H9 (cell line): ENCODE data around the gene ATP13A3. TPM values are rescaled to one million over a fixed set of nuclear protein-coding genes. Genes with fewer than 3 reads are reported as not detected.
A peak's percentile ranks its signal among the peaks of the same experiment; 100 is the strongest.

Source experiments
- DNase-seq: peaks from one replicate; pipeline ENCODE4 v3.0.0-alpha.2; 2017
- H2AFZ ChIP-seq: one replicate; pipeline ENCODE4 v1.6.1; 2013; ENCODE audit warnings: mild to moderate bottlenecking, low read length, control low read depth, moderate library complexity
- H2AK5ac ChIP-seq: 2 replicates; pipeline ENCODE4 v1.6.1; 2013; ENCODE audit warnings: low read length, control low read depth, mixed read lengths; ENCODE audit not compliant: insufficient read length
- H2BK120ac ChIP-seq: one replicate; pipeline ENCODE4 v1.6.1; 2013; ENCODE audit warnings: low read depth, mild to moderate bottlenecking, low read length, control low read depth, inconsistent platforms; ENCODE audit not compliant: poor library complexity, severe bottlenecking
- H2BK12ac ChIP-seq: 2 replicates; pipeline ENCODE4 v1.6.1; 2013; ENCODE audit warnings: low read length, control low read depth, mixed read lengths, low read depth; ENCODE audit not compliant: insufficient read length
- H2BK15ac ChIP-seq: 2 replicates; pipeline ENCODE4 v1.6.1; 2013; ENCODE audit warnings: low read depth, low read length, control low read depth
- H2BK20ac ChIP-seq: one replicate; pipeline ENCODE4 v1.6.1; 2013; ENCODE audit warnings: low read depth, mild to moderate bottlenecking, low read length, control low read depth, inconsistent platforms; ENCODE audit not compliant: poor library complexity, severe bottlenecking
- H2BK5ac ChIP-seq: 2 replicates; pipeline ENCODE4 v1.6.1; 2013; ENCODE audit warnings: low read length, control low read depth, mixed read lengths; ENCODE audit not compliant: insufficient read length
- H3K14ac ChIP-seq: 2 replicates; pipeline ENCODE4 v1.6.1; 2013; ENCODE audit warnings: low read length, control low read depth; ENCODE audit not compliant: insufficient read depth
- H3K18ac ChIP-seq: 2 replicates; pipeline ENCODE4 v1.6.1; 2013; ENCODE audit warnings: low read depth, mild to moderate bottlenecking, mixed read lengths, low read length, control low read depth; ENCODE audit not compliant: insufficient read length
- H3K23ac ChIP-seq: 2 replicates; pipeline ENCODE4 v1.6.1; 2013; ENCODE audit warnings: low read length, control low read depth, mixed read lengths, low read depth; ENCODE audit not compliant: insufficient read length
- H3K23me2 ChIP-seq: 2 replicates; pipeline ENCODE4 v1.6.1; 2013; ENCODE audit warnings: low read depth, mild to moderate bottlenecking, mixed read lengths, low read length, control low read depth; ENCODE audit not compliant: insufficient read length, poor library complexity, severe bottlenecking
- H3K27ac ChIP-seq: 2 replicates; pipeline ENCODE4 v1.5.1; 2013; ENCODE audit warnings: low read length, control low read depth, mixed read lengths, low read depth; ENCODE audit not compliant: insufficient read length
- H3K27me3 ChIP-seq: 2 replicates; pipeline ENCODE4 v1.6.1; 2013; ENCODE audit warnings: low read length, control low read depth, inconsistent platforms; ENCODE audit not compliant: insufficient read depth
- H3K4ac ChIP-seq: 2 replicates; pipeline ENCODE4 v1.6.1; 2013; ENCODE audit warnings: low read depth, mild to moderate bottlenecking, control low read depth, inconsistent platforms, low read length, moderate library complexity
- H3K4me1 ChIP-seq: 2 replicates; pipeline ENCODE4 v1.6.1; 2013; ENCODE audit warnings: low read length, control low read depth, inconsistent platforms; ENCODE audit not compliant: insufficient read depth
- H3K4me2 ChIP-seq: 2 replicates; pipeline ENCODE4 v1.6.1; 2013; ENCODE audit warnings: low read length, control low read depth, mixed read lengths; ENCODE audit not compliant: insufficient read length, insufficient read depth
- H3K56ac ChIP-seq: 2 replicates; pipeline ENCODE4 v1.6.1; 2013; ENCODE audit warnings: low read depth, mild to moderate bottlenecking, mixed read lengths, low read length, control low read depth; ENCODE audit not compliant: insufficient read length
- H3K79me1 ChIP-seq: 2 replicates; pipeline ENCODE4 v1.6.1; 2013; ENCODE audit warnings: low read depth, mild to moderate bottlenecking, moderate library complexity, low read length, control low read depth, inconsistent platforms; ENCODE audit not compliant: insufficient read depth, poor library complexity, severe bottlenecking
- H3K79me2 ChIP-seq: 2 replicates; pipeline ENCODE4 v1.6.1; 2013; ENCODE audit warnings: low read length, control low read depth, inconsistent platforms; ENCODE audit not compliant: insufficient read depth
- H3K9ac ChIP-seq: 2 replicates; pipeline ENCODE4 v1.6.1; 2013; ENCODE audit warnings: low read length, control low read depth, mixed read lengths; ENCODE audit not compliant: insufficient read length; ENCODE audit errors: extremely low read depth
- H3K9me3 ChIP-seq: one replicate; pipeline ENCODE4 v1.6.1; 2013; ENCODE audit warnings: low read depth, low read length, inconsistent platforms; ENCODE audit not compliant: control insufficient read depth
- H3T11ph ChIP-seq: one replicate; pipeline ENCODE4 v1.6.1; 2013; ENCODE audit warnings: mild to moderate bottlenecking, low read length, control low read depth, inconsistent platforms
- H4K20me1 ChIP-seq: one replicate; pipeline ENCODE4 v1.6.1; 2013; ENCODE audit not compliant: control insufficient read depth, insufficient read length, insufficient read depth
- H4K5ac ChIP-seq: 2 replicates; pipeline ENCODE4 v1.6.1; 2013; ENCODE audit warnings: low read depth, mild to moderate bottlenecking, mixed read lengths, low read length, control low read depth; ENCODE audit not compliant: insufficient read length
- H4K8ac ChIP-seq: replicated peaks from 2 replicates; pipeline ENCODE4 v1.6.1; 2013; ENCODE audit warnings: low read length, control low read depth, mixed read lengths, low read depth; ENCODE audit not compliant: insufficient read length
- H4K91ac ChIP-seq: 2 replicates; pipeline ENCODE4 v1.6.1; 2013; ENCODE audit warnings: low read depth, mild to moderate bottlenecking, moderate library complexity, mixed read lengths, low read length, control low read depth; ENCODE audit not compliant: insufficient read length
- H3K27ac Mint-ChIP-seq, 3 experiments: 2 replicates in 2 of 3; 3 replicates in 1 of 3; pipeline ENCODE4 v1.8.0; 2020 to 2021; ENCODE audit warnings: mixed read lengths in 3 of 3, mild to moderate bottlenecking in 1 of 3, moderate library complexity in 1 of 3
- H3K27me3 Mint-ChIP-seq: 2 replicates; pipeline ENCODE4 v1.8.0; 2021; ENCODE audit warnings: low read depth, mild to moderate bottlenecking, moderate library complexity, mixed read lengths
- H3K36me3 Mint-ChIP-seq, 3 experiments: 2 replicates in 2 of 3; 3 replicates in 1 of 3; pipeline ENCODE4 v1.8.0; 2020 to 2021; ENCODE audit warnings: low read depth in 3 of 3, mixed read lengths in 3 of 3; ENCODE audit not compliant: insufficient read depth in 1 of 3
- H3K4me1 Mint-ChIP-seq, 2 experiments: 2 replicates each; pipeline ENCODE4 v1.8.0; 2020; ENCODE audit warnings: mixed read lengths in 2 of 2
- H3K4me3 Mint-ChIP-seq, 2 experiments: 2 replicates in 1 of 2; 3 replicates in 1 of 2; pipeline ENCODE4 v1.8.0; 2020 to 2021; ENCODE audit warnings: mild to moderate bottlenecking in 2 of 2, mixed read lengths in 2 of 2, moderate library complexity in 1 of 2
- H3K9me3 Mint-ChIP-seq, 2 experiments: 2 replicates in 1 of 2; 3 replicates in 1 of 2; pipeline ENCODE4 v1.8.0; 2020; ENCODE audit warnings: mild to moderate bottlenecking in 2 of 2, mixed read lengths in 2 of 2, moderate library complexity in 1 of 2
- CTCF ChIP-seq: fragments of 200-600 bp; sonication (generic); conservative IDR thresholded peaks from 3 replicates; pipeline ENCODE4 v1.8.0; 2021; ENCODE audit warnings: antibody characterized with exemption, mild to moderate bottlenecking
- WGBS: extraction: QIAGEN DNeasy Blood & Tissue Kit; methylation state at CpG from one replicate; pipeline ENCODE4 v1.1.7; 2013; ENCODE audit warnings: missing lambda C conversion rate, low lambda C conversion rate, mixed read lengths; ENCODE audit not compliant: insufficient read length; ENCODE audit errors: extremely low coverage; 5-methylcytosine and 5-hydroxymethylcytosine counted together
- total RNA-seq: library from RNA; stranded (reverse); gene quantifications from 2 replicates; pipeline ENCODE4 v1.2.1, GENCODE V29; 2021

ATP13A3 gene
- total RNA-seq, 1 experiment from 2014 or later: 78.5 TPM

GRCh38 chr3:194397757-194398312, 89.0 kb downstream of the ATP13A3 start:
- WGBS: no CpG with 5 or more reads among the region's 38 CpGs
- no peak overlapping the region for H3K18ac ChIP-seq

More at GRCh38 chr3:194397757-194398312, 89.0 kb downstream of the ATP13A3 start:
- Mint-ChIP-seq H3K4me3 (no peak overlapping the region; a peak in 1 of 5 replicates), H3K4me1 (peaks cover 8 to 25% of the 10 kb centered on the region in 2 experiments), H3K36me3 (no peaks in the 10 kb centered on the region), H3K27ac (no peak overlapping the region), H3K9me3 (no peaks in the 10 kb centered on the region; a peak in 1 of 5 replicates), H3K27me3 (peaks cover 2% of the 10 kb centered on the region; the same call in 1 of the 2 replicates)
- Histone ChIP-seq H3K14ac (peak overlapping the region; percentile 25; the same call in 1 of the 2 replicates), H4K8ac (no peak overlapping the region), H2BK12ac (no peak overlapping the region), H3K23ac (no peak overlapping the region), H3K27ac (no peak overlapping the region), H3K4me2 (peak overlapping the region; percentile 62), H2BK120ac (no peak overlapping the region), H3K79me2 (no peaks in the 10 kb centered on the region), H3K23me2 (peaks cover 11% of the 10 kb centered on the region), H3T11ph (no peak overlapping the region), H3K9ac (no peak overlapping the region), H4K20me1 (no peaks in the 10 kb centered on the region), H3K79me1 (no peaks in the 10 kb centered on the region), H3K56ac (no peak overlapping the region), H4K91ac (no peak overlapping the region), H2AK5ac (no peak overlapping the region), H2BK20ac (no peak overlapping the region), H3K9me3 (no peaks in the 10 kb centered on the region), H2BK15ac (no peak overlapping the region), H2BK5ac (no peak overlapping the region), H3K27me3 (peaks cover 16% of the 10 kb centered on the region; the same call in 1 of the 2 replicates), H2AFZ (no peak overlapping the region), H3K4me1 (peaks cover 2% of the 10 kb centered on the region; the same call in 1 of the 2 replicates), H4K5ac (no peak overlapping the region), H3K4ac (no peak overlapping the region)
- DNase-seq: peak; percentile 66
- no peak for TF ChIP-seq CTCF
